Large intestine (tissue), 3 donors: ENCODE measurements around the gene TRIM7. TPM values are rescaled to one million over a fixed set of nuclear protein-coding genes. Genes with fewer than 3 reads are reported as not detected.
A peak's percentile ranks its signal among the peaks of the same experiment; 100 is the strongest.
"Not testable (repeated sequence)": the region's sequence is repeated elsewhere in the genome, so short reads cannot be mapped to it uniquely, and the experiment has no call there.

Experiments used
- DNase-seq, 2 donors: peaks; one replicate each; pipeline versions ENCODE4 v3.0.0 to v3.0.0-alpha.2; 2013
- H3K27ac ChIP-seq: one replicate; pipeline ENCODE4 v1.5.1; 2013; ENCODE audit warnings: low read length
- H3K27me3 ChIP-seq: 2 replicates; pipeline ENCODE4 v1.6.1; 2013; ENCODE audit warnings: low read length; ENCODE audit not compliant: control insufficient read depth, insufficient read depth
- H3K36me3 ChIP-seq: 2 replicates; pipeline ENCODE4 v1.6.1; 2013; ENCODE audit warnings: low read length; ENCODE audit not compliant: control insufficient read depth, insufficient read depth
- H3K4me1 ChIP-seq: one replicate; pipeline ENCODE4 v1.6.1; 2013; ENCODE audit warnings: low read length; ENCODE audit not compliant: control insufficient read depth, insufficient read depth
- H3K4me3 ChIP-seq: one replicate; pipeline ENCODE4 v1.5.1; 2013; ENCODE audit warnings: low read length
- H3K9me3 ChIP-seq: one replicate; pipeline ENCODE4 v1.6.1; 2013; ENCODE audit warnings: mild to moderate bottlenecking, low read depth, low read length, moderate library complexity; ENCODE audit not compliant: control insufficient read depth
- WGBS: methylation state at CpG from one replicate; pipeline ENCODE4 v1.1.5; 2013; ENCODE audit warnings: low lambda C conversion rate; ENCODE audit not compliant: insufficient coverage; 5-methylcytosine and 5-hydroxymethylcytosine counted together
- polyA plus RNA-seq: library from polyadenylated mRNA; unstranded; fragments of 120-200 nt; gene quantifications from one replicate; pipeline ENCODE4 v1.2.1, GENCODE V29; 2013

The TRIM7 gene
- polyA plus RNA-seq, 1 donor, result 0.61 TPM

- Histone ChIP-seq H3K4me3 (peak overlapping the region; percentile 83), H3K27me3 (peaks cover 27% of the 10 kb centered on the region), H3K27ac (no peak overlapping the region), H3K9me3 (peaks cover 8% of the 10 kb centered on the region), H3K36me3 (no peaks in the 10 kb centered on the region), H3K4me1 (peaks cover 10% of the 10 kb centered on the region)
- DNase-seq, result peak in 1 of 2 donors; percentile 30
- no CpG with 5 or more reads among the region's 27 CpGs for WGBS
Measured at GRCh38 chr5:181221105-181221791, 16.3 kb upstream of the TRIM7 start.

DNA sequence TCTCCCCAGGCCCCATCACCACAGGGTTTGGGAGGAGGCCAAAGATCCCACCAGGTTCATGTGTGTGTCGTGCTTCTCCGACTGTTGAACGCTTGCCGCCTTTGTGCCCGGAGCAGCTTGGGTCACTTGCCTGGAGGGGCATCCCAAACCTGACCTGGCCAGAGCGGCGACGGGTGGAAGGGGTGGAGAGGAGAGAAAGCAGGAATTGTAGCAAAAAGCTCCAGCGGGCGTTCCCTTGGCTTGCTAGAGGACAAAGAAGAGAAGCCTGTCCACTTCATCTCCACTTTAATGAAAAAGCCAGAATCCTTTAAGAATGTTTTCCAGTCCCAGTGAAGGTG, 15.2 kb upstream of the TRIM7 start:
- peaks cover 10% of the 10 kb centered on the region for H3K4me1 ChIP-seq
- WGBS, result no CpG with 5 or more reads among the region's 10 CpGs
- H3K27ac ChIP-seq, result no peak overlapping the region
- H3K27me3 ChIP-seq, result peaks cover 33% of the 10 kb centered on the region
- DNase-seq, result no peak
- H3K9me3 ChIP-seq, result peaks cover 8% of the 10 kb centered on the region
- H3K36me3 ChIP-seq, result no peaks in the 10 kb centered on the region
- no peak overlapping the region for H3K4me3 ChIP-seq

- no peak overlapping the region for H3K27ac ChIP-seq
- peaks cover 37% of the 10 kb centered on the region for H3K27me3 ChIP-seq
- H3K4me1 ChIP-seq, result peaks cover 10% of the 10 kb centered on the region
- WGBS, result 69% methylated on average over 4 of the region's 49 CpGs
- no peak for DNase-seq
- H3K9me3 ChIP-seq, result peaks cover 8% of the 10 kb centered on the region
- H3K36me3 ChIP-seq, result no peaks in the 10 kb centered on the region
- no peak overlapping the region for H3K4me3 ChIP-seq
Measured at GRCh38 chr5:181219262-181220177, 14.5 kb upstream of the TRIM7 start.

DNA sequence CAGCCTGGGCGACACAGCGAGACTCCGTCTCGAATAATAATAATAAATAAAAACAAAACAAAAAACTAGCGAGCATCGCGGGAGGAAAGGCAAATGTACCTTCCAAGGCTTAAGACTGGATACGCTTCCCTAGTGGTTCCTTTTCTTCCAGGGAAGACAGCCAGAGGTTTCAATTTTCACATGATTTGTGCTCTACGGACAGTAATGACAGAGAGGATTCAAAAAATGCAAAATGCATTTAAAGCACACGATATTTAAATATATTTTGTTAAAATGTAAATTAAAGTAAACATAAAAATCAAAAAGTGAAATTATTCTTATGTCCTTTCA, 13.8 kb upstream of the TRIM7 start:
- no peaks in the 10 kb centered on the region for H3K36me3 ChIP-seq
- H3K4me1 ChIP-seq, result peaks cover 10% of the 10 kb centered on the region
- no peak overlapping the region for H3K27ac ChIP-seq
- H3K27me3 ChIP-seq, result peaks cover 43% of the 10 kb centered on the region
- H3K4me3 ChIP-seq, result peak overlapping the region; percentile 20
- DNase-seq, result no peak
- H3K9me3 ChIP-seq, result peaks cover 5% of the 10 kb centered on the region
- WGBS, result 17% methylated on average over 9 of the region's 10 CpGs

- Histone ChIP-seq H3K4me1 (peaks cover 10% of the 10 kb centered on the region), H3K27ac (no peak overlapping the region), H3K27me3 (peaks cover 52% of the 10 kb centered on the region), H3K36me3 (no peaks in the 10 kb centered on the region), H3K9me3 (peaks cover 5% of the 10 kb centered on the region), H3K4me3 (peak overlapping the region; percentile 54)
- WGBS, result no CpG with 5 or more reads among the region's 13 CpGs
- DNase-seq, result no peak
Measured at GRCh38 chr5:181217803-181218062, 12.7 kb upstream of the TRIM7 start.

GRCh38 chr5:181217111-181217802, 12.3 kb upstream of the TRIM7 start:
- no CpG with 5 or more reads among the region's 46 CpGs for WGBS
- peak in 1 of 2 donors; percentile 54 for DNase-seq
- Histone ChIP-seq H3K9me3 (peaks cover 5% of the 10 kb centered on the region), H3K36me3 (no peaks in the 10 kb centered on the region), H3K27ac (no peak overlapping the region), H3K4me3 (peak overlapping the region; percentile 54), H3K4me1 (peaks cover 10% of the 10 kb centered on the region), H3K27me3 (peaks cover 55% of the 10 kb centered on the region)

GRCh38 chr5:181215997-181216989, 11.3 kb upstream of the TRIM7 start:
- Histone ChIP-seq H3K4me1 (peaks cover 10% of the 10 kb centered on the region), H3K27me3 (peaks cover 58% of the 10 kb centered on the region), H3K4me3 (peak overlapping the region; percentile 14), H3K36me3 (no peaks in the 10 kb centered on the region), H3K9me3 (peaks cover 5% of the 10 kb centered on the region), H3K27ac (no peak overlapping the region)
- no peak for DNase-seq
- WGBS, result 23% methylated on average over 5 of the region's 44 CpGs

GRCh38 chr5:181214249-181214648, 9.3 kb upstream of the TRIM7 start:
- no CpG with 5 or more reads among the region's 10 CpGs for WGBS
- H3K4me3 ChIP-seq, result not testable (repeated sequence)
- peaks cover 49% of the 10 kb centered on the region for H3K27me3 ChIP-seq

GRCh38 chr5:181212934-181213333, 7.9 kb upstream of the TRIM7 start:
- H3K27ac ChIP-seq, result no peak overlapping the region
- peaks cover 48% of the 10 kb centered on the region for H3K27me3 ChIP-seq
- H3K4me1 ChIP-seq, result peaks cover 7% of the 10 kb centered on the region
- H3K9me3 ChIP-seq, result no peaks in the 10 kb centered on the region
- 25% methylated on average over 2 of the region's 2 CpGs for WGBS
- H3K36me3 ChIP-seq, result no peaks in the 10 kb centered on the region
- no peak for DNase-seq
- H3K4me3 ChIP-seq, result no peak overlapping the region

More at GRCh38 chr5:181214249-181214648, 9.3 kb upstream of the TRIM7 start:
- H3K36me3 ChIP-seq, H3K4me1 ChIP-seq, H3K27ac ChIP-seq, H3K9me3 ChIP-seq, DNase-seq: not testable (repeated sequence)

DNA sequence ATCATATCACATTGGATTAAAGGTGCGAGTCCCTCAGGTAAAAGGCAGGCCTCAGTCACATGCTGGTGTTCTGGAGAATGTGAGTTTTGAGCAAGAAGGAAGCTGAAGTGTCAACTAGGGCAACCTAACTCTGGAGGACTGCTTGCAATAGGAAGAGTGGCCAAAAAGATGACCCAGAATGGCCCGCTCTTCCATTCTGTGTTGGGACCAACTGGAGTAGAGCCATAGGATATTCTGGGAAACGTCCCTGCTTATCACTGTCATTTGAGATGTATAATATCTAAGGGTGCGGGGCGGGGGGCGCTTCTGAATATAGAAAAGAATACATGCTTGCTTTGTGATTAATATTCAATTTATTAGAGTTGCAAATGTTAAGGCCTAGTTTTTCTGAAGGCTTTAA, 7.1 kb upstream of the TRIM7 start:
- Histone ChIP-seq H3K9me3 (no peaks in the 10 kb centered on the region), H3K4me1 (no peaks in the 10 kb centered on the region), H3K27me3 (peaks cover 43% of the 10 kb centered on the region), H3K27ac (no peak overlapping the region), H3K4me3 (no peak overlapping the region), H3K36me3 (no peaks in the 10 kb centered on the region)
- no CpG with 5 or more reads among the region's 6 CpGs for WGBS
- DNase-seq, result no peak
